CD4-positive, alpha-beta T cell treated with Interleukin-15 for 4 hours (primary cell): ENCODE results near the gene EVI5L.
A peak's percentile ranks its signal among the peaks of the same experiment; 100 is the strongest.

ENCODE experiments used
- DNase-seq: peaks from one replicate; pipeline ENCODE4 v3.0.0-alpha.2; 2020; ENCODE audit warnings: low spot score

Gene EVI5L

DNA sequence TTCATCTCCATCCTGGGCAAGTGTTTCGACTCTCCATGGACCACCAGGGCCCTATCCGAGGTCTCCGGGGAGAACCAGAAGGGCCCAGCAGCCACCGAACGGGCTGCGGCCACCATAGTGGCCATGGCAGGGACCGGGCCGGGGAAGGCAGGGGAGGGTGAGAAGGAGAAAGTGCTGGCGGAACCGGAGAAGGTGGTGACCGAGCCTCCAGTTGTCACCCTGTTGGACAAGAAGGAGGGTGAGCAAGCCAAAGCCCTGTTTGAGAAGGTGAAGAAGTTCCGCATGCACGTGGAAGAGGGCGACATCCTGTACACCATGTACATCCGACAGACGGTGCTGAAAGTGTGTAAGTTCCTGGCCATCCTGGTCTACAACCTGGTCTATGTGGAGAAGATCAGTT lies 68.9 kb downstream of the EVI5L start:
- no peak for DNase-seq

DNA sequence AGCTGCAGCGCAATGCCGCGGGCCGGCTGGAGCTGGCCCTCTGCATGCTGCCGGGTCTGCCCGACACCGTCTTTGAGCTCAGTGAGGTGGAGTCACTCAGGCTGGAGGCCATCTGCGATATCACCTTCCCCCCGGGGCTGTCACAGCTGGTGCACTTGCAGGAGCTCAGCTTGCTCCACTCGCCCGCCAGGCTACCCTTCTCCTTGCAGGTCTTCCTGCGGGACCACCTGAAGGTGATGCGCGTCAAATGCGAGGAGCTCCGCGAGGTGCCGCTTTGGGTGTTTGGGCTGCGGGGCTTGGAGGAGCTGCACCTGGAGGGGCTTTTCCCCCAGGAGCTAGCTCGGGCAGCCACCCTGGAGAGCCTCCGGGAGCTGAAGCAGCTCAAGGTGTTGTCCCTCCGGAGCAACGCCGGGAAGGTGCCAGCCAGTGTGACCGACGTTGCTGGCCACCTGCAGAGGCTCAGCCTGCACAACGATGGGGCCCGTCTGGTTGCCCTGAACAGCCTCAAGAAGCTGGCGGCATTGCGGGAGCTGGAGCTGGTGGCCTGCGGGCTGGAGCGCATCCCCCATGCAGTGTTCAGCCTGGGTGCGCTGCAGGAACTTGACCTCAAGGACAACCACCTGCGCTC lies 69.8 kb downstream of the EVI5L start:
- DNase-seq, result no peak

DNA sequence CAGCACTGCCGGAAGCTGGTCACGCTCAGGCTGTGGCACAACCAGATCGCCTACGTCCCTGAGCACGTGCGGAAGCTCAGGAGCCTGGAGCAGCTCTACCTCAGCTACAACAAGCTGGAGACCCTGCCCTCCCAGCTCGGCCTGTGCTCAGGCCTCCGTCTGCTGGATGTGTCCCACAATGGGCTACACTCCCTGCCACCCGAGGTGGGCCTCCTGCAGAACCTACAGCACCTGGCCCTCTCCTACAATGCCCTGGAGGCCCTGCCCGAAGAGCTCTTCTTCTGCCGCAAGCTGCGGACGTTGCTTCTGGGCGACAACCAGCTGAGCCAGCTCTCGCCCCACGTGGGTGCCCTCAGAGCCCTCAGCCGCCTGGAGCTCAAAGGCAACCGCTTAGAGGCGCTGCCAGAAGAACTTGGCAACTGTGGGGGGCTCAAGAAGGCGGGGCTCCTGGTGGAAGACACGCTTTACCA lies 70.4 kb downstream of the EVI5L start:
- no peak for DNase-seq

DNA sequence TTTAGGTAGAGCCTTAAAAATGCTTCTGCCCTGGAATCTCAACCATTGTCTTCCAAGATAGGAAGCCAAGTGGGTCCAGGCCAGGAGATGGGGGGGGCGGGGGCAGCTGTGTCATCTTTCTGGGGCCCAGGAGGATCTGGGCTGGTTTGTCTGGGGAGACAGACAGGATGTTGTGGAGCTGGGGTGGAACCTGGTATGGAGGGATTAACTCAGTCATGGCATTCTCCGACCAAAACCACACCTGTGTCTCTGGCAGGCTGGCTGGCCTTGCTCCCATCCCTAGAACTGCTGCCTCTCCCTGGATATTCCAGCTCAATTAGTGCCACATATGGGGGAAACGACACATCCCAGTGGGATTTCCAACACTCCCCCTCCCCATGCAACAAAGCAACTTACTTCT lies 70.9 kb downstream of the EVI5L start:
- no peak for DNase-seq

DNA sequence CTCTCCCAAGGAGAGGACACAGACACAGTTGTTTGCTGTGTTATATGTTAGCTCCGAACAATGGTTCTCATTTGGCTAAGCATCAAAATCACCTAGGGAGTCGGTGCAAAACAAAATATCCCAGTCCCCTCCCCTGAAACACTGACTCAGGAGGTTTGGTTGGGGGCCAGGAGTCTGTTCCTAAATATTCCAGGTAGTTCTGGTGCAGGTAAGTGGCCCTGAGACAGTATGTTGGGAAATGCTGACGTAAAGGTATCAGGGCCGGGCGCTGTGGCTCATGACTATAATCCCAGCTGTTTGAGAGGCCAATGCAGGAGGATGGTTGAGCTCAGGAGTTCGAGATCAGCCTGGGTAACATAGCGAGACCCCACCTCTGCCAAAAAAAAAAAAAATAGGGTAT lies 71.3 kb downstream of the EVI5L start:
- no peak for DNase-seq

DNA sequence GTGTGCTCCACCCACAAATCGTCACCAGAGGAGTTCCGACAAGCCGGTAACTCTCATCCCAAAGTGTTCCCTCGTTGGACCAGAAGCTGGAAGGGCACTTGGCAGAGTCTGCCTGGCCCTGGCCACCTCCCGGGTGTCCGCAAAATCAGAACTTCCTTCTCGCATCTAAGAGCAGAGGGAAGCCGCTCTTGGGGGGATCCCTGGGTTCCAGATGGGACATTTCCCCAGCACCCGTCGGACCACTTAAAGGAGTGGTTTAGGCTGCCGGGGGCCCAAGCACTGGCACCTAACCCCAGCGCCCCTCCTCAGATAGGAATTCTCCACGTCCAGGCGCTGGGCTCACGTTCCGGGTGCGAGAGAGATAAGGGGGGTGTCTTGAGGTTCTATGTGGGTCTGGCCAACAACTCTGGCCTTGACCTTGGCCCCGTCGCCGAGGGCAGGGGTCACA lies 72.8 kb downstream of the EVI5L start:
- no peak for DNase-seq

DNA sequence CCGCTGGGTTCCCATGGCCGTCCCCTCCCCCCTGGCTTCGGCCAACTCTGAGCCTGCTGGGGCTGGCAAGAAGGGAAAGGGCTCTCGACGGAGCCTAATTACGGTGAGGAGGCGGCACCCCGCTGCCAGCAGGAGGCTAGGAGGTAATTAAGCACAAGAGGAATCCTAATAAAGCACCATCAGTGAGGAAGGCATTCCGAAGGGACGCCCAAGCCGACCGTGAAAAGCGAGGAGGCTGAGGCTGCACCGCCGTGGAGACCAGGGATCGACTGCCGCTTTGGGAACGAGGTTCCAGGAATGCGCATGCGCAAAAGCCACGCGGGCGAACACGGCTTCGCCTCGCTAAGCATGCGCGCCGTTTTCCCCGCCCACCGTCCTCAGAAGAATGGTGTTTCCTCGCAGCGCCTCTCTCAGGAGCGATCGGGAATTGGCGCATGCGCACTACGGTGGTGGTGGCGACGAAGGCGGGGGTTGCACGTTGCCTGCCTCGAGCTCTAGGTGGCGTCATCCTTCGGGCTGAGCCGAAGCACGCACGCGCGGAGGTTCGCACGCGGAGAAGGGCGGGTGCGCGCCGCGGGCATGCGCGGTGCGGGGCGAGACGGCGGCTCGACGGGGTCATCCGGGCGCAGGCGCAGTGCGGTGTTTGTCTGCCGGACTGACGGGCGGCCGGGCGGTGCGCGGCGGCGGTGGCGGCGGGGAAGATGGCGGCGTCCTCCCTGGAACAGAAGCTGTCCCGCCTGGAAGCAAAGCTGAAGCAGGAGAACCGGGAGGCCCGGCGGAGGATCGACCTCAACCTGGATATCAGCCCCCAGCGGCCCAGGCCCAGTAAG lies 73.4 kb downstream of the EVI5L start, which contains the start of gene MAP2K7:
Gene MAP2K7, plus strand, starts transcription at position 634 of the 830 bp plus-strand sequence. Its CDS starts 68 bp downstream, at position 702.
- DNase-seq, result peak; percentile 100

DNA sequence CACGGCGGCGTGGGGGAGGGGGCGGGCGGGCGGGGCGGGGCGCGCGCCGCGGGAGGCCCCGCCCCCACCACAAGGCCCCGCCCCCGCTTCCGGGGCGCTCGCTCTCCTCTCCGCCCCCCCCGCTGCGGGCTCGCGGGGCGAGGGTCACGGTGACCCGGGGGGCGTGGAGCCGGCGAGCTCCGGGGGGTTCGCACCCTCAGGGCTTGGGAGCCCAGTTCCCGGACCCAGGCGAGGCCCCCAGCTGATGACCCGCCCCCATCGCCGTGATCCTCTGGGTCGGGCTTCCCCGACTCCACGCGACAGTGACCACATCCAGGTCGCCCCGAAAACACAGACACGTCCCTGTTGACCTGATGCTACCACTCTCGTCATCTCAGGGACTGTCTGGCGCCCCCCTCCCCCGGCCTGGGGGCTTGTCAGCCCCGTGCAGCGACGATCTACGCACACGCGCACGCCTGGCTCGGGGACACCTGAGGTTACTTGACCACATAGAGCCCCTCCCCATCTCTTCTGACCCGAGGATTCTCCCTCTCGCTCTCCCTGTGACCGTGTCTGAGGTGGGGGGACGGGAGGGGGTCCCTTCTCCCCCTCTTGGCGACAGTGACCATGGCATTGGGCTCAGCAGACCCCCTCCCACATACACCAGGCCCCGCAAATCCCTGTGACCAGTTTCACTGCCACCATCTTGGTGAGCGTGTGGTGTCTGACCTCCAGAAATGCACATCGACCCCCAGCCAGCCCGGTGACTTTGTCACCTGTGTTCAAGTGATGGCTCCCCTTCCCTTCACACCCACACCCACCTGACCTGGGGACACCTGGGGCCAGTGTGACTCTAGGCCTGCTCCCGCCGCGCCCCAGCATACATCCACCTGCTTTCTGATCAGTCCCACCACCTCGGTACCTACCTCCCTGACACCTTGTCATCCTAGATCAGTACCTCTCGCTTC lies 74.3 kb downstream of the EVI5L start:
- peak; percentile 54 for DNase-seq

DNA sequence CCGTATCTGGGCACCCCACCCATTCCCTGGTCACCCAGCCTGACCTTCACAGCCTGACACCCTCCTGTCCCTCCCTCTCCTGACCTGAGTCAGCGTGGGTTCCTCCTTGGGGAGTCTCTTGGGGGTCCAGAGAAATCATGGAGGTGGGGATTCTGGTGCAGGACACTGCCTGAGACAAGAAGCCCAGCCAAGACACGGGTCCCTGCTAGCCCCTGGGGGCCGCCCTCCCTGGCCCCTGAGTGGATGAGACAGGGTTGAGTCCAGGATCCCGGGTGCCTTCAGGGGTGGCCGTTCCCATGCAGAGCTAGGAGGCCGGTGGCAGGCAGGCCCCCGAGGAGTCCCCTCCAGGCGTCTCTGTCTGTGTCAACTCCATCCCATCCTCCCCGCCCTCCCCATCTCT lies 75.2 kb downstream of the EVI5L start:
- no peak for DNase-seq

DNA sequence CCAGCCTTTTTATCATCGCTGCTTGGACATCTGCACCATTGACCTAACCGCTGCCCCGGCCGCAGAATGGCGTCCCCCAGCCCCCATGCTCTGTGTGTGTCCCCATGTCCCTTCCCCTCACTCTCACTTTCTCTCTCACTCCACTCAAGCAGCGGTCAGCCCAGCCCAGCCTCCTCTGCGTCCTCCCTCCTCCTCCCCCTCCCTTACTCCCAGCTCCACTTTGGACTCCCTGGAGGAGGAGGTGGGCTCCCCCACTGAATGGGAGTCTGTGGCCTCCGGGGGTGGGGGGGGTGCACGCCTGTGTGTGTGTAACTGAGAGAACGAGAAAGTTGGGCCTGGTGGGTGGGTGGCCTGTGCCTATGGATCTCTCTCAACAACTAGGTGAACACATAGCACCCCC lies 75.8 kb downstream of the EVI5L start:
- no peak for DNase-seq

DNA sequence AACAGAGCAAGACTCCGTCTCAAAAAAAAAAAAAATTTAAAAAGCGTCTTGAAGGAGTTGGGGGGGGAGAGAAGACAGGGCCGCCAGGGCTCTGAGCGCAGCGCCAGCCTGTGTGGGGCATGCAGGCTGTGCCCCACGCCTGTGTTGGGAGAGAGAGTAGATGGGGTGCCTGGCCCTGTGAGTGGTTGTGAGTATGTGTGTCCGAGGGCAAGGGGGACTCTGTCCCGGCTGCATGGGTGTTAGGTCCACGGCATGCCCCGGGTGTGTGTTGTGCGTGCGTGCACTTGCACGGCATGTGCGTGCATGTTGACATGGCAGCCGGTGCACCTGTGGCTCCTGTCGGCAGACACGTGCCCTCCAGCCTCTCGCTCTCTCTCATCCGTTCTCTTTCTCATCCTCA lies 77.1 kb downstream of the EVI5L start:
- DNase-seq, result no peak

DNA sequence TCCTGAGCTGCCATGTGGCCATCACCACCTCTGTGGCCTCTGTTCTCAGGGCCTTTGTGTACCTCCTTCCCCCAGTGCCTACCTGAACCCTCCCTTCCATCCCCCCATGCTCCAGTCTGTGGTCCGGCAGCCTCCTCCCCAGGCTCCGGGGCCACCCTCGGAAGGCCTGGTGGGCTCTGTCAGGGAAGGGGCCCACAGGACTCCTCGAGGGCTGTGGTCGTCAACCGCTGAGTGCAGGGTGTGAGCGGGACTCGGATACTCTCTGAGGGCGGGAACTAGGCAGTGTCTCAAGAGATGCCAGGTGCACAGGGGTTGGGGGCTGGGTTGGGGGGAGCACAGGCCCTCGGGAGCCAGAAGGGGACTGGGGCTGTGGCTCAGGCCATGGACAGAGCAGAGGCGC lies 77.5 kb downstream of the EVI5L start:
- DNase-seq, result no peak

DNA sequence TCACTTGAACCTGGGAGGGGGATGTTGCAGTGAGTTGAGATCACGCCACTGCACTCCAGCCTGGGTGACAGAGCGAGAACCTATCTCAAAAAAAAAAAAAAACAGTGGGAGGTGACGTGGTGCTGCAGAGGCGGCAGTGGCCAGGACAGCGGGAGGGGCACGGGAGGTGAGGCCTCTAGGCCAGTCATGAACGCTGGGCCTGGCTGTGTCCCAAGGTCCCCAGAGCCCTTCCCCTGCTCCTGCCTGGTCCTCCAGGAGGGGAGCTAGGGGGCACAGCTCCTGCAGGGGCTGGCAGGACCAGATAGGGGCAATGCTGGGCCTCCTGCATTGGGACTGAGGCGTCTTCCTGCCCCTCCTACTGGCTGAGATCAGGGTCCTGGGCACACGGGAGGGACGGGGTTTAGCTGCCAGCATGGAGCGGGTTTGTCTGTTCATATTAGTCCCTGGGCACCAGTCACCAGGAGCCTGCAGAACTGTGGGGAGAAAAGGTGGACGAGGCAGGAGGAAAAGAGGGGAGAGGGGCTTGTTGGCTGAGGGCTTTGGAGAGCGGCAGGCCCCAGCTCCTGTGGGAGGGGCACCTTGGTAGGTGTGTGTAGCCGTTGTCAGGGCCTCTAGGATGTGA lies 78.2 kb downstream of the EVI5L start:
- DNase-seq, result no peak

DNA sequence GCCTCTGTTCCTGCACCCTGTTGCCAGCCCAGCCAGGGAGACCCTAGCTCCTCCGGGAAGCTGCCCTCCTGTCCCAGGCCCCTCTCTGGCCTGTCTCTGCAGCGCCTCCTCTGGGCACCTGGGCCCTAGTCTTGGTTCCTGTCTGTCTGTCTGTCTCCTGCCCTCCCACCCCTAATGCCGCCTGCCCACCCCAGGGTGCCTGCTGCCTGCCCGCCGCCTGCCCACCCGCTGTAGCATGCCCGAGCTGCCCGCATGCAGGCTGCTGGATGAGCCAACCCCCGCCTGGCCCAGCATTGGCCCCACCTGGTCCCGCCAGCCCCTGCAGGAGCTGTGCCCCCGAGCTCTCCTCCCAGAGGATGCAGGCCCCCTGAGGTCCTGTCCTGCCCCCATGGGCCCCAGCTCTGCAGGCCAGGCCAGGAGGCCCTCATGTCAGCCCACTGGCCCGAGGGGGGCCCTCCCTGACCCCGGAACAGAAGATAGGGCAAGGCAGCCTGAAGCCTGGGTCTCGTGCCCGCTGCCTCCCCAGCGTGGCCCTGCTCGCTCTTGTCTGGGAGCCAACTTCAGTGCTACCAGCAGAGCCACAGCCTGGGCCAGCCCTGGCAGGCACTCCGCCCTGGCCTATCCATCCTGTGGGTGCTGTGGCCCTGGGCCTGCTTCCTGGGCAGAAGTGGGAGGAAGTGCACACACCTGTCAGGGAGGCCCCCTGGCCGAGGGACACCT lies 78.9 kb downstream of the EVI5L start:
- no peak for DNase-seq

DNA sequence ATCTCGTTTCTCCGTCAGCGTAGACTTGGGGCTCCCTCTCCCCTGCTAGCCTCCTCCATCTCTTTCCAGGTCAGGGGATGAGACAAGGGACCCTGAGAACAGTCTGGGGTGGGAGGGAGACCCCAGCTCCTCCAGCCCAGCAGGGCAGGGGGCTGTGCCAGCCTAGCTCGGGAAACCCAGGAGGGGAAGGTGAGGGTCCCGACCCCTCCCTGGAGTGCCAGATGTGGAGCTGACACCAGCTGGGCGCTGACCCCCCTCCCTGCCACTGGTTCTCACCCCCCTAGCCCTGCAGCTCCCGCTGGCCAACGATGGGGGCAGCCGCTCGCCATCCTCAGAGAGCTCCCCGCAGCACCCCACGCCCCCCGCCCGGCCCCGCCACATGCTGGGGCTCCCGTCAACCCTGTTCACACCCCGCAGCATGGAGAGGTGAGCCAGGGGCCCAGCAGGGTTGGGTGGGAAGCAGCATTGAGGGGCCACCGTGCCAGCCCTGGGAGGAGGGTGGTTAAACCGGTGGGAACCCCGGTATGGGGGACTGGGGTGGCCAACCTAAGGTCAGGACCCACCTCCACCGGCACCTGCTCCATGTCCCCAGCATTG lies 79.6 kb downstream of the EVI5L start:
- no peak for DNase-seq

DNA sequence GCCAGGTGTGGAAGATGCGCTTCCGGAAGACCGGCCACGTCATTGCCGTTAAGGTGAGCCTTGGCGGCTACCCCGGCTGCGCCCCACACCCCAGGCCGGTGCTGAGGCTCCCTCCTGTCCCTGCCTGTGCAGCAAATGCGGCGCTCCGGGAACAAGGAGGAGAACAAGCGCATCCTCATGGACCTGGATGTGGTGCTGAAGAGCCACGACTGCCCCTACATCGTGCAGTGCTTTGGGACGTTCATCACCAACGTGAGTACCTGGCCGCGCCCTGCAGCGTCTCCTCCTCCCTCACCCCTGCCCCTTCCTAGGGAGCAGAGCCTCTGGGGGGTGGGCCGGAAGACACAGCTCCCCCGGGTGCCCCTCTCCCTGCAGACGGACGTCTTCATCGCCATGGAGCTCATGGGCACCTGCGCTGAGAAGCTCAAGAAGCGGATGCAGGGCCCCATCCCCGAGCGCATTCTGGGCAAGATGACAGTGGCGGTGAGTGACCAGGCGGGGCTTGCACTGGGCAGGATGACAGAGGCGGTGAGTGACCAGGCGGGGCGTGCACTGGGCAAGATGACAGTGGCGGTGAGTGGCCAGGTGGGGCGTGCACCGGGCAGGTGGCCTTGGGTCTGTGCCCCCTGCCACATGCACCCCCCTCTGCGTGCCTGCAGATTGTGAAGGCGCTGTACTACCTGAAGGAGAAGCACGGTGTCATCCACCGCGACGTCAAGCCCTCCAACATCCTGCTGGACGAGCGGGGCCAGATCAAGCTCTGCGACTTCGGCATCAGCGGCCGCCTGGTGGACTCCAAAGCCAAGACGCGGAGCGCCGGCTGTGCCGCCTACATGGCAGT lies 80.5 kb downstream of the EVI5L start:
- DNase-seq, result no peak

DNA sequence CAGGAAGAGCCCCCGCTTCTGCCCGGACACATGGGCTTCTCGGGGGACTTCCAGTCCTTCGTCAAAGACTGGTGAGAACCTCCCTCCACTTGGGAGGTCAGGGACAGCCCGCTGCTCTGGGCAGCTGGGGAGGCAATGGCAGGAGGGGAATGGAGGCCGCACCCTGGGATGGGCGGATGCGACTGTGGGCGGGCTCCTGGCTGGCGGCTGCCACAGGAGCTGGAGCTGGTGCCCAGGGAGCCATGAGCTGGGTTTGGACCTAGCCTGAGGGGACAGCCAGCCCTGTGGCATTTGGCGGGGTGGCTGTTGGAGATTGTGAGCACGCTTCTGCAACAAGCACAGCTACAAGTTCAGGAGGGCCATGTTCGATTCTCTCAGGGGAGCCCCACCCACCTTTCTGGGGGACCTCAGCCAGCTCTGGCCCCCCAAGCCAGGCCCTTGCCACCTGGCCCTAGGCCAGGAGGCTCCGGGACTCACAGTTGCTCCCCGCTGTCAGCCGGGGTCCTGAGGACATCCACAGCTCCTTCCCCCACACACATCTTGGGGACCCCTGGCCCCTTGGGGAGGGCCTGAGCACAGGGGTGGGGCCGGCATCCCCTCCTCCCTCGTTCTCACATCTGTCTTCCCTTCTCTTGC lies 81.6 kb downstream of the EVI5L start:
- DNase-seq, result no peak

DNA sequence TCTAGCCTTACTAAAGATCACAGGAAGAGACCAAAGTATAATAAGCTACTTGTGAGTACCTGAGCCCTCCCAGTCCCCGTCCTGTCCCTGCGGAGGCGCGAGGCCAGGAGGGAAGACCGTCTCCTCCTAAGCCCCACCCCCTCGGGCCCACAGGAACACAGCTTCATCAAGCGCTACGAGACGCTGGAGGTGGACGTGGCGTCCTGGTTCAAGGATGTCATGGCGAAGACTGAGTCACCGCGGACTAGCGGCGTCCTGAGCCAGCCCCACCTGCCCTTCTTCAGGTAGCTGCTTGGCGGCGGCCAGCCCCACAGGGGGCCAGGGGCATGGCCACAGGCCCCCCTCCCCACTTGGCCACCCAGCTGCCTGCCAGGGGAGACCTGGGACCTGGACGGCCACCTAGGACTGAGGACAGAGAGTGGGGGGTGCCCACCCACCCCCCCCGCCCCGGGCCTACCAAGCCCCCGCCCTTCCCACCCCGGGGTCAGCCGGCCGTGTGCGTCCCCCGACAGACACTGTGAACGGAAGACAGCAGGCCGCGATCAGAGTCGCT lies 82.2 kb downstream of the EVI5L start:
- DNase-seq, result no peak
